HG03469 (cell line): ENCODE measurements around the gene ATM.
"Not testable (repeated sequence)": the region's sequence is repeated elsewhere in the genome, so short reads cannot be mapped to it uniquely, and the experiment has no call there.

Experiments
- ATAC-seq: cut with Tn5 transposase; IDR thresholded peaks from one replicate; pipeline ENCODE4 v1.9.1; 2021; ENCODE audit warnings: mild to moderate bottlenecking, moderate library complexity, moderate number of reproducible peaks; ENCODE audit not compliant: unreplicated experiment

The ATM gene

DNA sequence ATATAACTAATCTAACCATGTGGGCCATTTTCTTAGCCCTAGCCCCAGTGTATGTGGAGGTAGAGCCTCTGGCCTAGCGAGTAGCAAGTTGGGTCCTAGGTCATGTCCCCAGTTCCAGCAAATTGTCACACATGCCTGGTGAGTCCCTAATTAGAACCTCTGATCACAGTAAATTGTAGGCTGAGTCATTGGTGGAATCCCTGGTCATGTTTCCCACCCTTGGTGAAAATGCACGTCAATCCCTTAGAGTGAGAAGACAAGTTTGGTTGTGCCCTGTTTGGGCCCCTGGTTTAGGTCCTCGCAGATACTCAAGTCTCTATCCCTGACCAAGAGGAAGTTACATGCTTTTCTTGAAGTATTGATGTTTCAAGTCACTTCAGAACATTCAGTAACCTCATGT, 46.7 kb downstream of the ATM start:
- no peak for ATAC-seq

- not testable (repeated sequence) for ATAC-seq
These were observed 54.2 kb downstream of the ATM start for GRCh38 chr11:108276985-108277616.

DNA sequence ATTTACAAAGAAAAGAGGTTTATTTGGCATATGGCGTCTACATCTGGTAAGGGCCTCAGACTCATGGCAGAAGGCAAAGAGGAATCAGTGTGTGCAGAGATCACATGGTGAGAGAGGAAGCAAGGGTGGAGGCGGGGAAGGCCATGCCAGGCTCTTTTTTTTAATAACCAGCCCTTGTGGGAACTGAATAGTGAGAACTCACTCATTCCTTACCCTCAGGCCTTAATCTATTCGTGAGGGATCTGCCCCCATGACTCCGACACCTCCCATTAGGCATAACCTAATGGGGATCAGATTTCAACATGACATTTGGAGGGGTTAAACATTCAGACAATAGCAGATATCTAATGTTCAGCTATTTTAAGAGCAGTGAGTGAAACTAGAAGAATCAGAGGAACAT, 55.7 kb downstream of the ATM start:
- ATAC-seq, result no peak

- ATAC-seq, result no peak
These were observed 56.1 kb downstream of the ATM start for GRCh38 chr11:108278954-108279353.

GRCh38 chr11:108286370-108286769, 63.5 kb downstream of the ATM start:
- ATAC-seq, result no peak

DNA sequence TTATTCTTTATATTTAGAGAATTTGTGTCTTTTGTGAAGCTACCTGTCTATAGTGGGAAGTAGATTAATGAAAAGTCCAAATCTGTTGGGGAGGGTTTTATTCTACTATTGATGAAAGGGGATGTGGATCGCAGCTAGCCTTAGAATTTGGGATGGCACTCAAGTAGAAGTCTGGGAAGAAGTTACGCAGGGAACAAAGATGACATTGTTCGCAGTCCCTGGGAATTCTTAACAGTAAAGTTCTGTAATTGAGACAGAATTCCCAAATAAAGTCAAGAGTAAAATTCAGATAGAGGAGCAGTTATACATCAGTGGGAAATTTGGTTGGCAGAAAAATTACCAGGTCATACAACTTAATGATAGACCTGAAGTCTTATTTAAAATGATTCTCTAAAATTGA, 64.1 kb downstream of the ATM start:
- ATAC-seq, result no peak

DNA sequence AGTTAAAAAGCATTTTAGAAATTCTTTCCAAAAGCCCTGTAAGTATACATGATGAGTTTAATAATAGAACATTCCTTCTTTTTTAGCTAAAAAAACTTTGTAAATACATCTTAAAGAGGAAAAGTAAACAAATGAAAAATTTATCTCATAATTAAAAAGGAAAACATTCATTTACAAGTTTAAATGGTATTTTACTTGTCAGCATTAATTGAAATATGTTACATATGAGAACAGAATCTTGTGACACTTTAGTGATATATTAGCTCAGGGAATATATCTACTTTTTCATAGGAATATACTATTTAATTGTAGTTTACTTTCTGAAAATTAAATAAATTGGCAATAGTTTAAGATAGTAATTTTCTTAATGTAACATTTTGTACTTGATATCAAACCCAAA, 66.2 kb downstream of the ATM start:
- ATAC-seq, result not testable (repeated sequence)

- peak; percentile 48 for ATAC-seq
These were observed 66.8 kb downstream of the ATM start for GRCh38 chr11:108289699-108290098.

GRCh38 chr11:108293229-108293628, 70.4 kb downstream of the ATM start:
- no peak for ATAC-seq

GRCh38 chr11:108302121-108302785, 79.4 kb downstream of the ATM start:
- ATAC-seq, result peak; percentile 67

- ATAC-seq, result no peak
These were observed 84.9 kb downstream of the ATM start for GRCh38 chr11:108307751-108308150.

GRCh38 chr11:108313444-108313843, 90.6 kb downstream of the ATM start:
- ATAC-seq, result no peak

DNA sequence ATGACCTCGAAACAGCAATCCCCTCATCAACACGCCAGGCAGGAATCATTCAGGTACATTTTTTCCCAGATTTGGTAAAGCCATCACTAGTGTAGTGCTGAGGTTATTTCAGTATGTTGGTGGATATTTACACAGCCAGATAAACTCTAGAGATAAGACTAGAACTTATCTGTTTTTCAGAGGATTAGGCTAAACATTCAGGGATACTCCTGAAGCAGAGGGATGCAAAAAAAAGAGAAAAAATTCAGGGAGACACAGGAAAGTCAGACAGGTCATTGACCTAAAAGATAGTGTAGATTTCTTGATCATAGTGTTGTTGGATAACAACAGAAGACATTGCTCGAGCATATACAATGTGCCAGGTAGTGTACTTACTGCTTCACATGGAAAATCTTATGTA, 93.2 kb downstream of the ATM start:
- no peak for ATAC-seq

DNA sequence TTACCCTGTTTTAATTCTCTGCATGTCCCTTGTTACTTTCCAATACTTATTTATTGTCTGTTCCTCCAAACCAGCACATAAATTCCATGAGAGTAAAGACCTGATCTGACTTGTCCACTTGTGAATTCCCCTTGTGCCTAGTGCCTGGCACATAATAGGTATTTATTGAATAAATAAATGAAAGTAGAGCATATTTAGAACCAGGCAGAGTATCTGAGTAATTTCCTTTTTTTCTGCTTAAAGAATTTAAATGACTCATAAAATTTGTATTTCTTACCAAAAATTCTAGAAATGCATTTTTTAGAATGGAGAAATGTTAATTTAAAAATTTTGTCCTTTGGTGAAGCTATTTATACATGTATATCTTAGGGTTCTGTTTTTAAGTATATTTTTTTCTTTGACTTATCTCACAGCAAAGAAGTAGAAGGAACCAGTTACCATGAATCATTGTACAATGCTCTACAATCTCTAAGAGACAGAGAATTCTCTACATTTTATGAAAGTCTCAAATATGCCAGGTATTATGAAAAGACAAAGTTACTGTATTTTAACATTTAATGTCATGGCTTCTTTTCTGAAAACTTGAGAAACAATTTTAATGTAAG, 96.8 kb downstream of the ATM start:
- ATAC-seq, result no peak

- ATAC-seq, result no peak
These were observed 99.8 kb downstream of the ATM start for GRCh38 chr11:108322666-108323065.

DNA sequence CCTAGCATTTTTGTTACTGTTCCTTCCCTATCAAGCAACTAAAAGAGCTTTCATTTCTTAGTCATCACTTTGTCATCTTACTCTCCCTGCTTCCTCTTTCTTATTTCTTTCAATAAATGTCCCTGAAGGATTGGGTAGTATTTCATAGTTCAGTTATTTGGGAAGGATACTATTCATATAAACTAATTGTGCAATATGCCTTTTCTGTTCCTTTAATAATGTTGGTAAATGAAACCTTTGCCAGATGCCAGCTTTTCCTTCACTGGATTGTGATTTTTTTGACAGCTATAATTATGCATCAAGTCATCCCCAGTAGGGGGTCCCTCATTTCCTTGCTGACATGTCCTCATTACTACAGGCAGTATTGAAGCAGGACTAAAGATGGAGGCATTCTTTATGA, 101.7 kb downstream of the ATM start:
- no peak for ATAC-seq

DNA sequence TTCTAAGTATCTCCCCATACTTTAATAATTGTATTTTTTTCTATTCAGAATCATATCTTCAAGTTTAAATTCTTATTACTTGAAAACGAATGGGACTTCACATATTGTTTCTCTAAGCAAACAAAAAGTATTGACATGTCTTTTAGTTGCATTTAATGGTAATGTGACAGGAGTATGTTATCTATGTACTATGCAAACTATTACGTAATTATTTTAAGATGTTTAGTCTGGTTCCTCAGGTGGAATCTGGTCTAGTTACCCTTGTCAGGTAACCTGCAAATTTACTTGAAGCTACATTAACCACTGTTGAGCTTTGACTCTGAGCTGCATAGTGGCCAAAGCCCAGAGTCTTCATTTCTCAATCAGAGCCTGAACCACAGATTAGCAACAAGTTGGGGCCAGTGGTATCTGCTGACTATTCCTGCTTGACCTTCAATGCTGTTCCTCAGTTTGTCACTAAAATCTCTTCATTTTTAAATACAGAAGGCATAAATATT, 110.6 kb downstream of the ATM start:
- no peak for ATAC-seq

DNA sequence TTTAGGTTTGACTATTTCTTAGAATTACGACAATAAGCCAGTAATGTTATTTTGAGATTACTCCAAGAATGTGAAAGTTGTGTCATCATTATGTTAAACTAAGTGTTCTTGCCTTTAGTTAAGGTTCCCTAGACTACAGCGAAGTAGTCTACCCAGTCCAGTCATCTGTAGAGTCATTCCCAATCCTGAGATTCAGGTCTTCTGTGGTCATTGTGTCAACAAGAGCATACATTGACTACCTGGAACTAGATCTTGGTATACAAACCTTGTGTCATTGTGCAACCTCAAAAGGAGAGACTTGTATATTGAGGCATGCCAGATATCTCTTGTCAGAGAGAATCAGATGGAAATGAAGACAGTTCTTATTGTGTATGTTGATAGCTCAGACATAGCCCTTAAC, 115.9 kb downstream of the ATM start:
- ATAC-seq, result no peak

DNA sequence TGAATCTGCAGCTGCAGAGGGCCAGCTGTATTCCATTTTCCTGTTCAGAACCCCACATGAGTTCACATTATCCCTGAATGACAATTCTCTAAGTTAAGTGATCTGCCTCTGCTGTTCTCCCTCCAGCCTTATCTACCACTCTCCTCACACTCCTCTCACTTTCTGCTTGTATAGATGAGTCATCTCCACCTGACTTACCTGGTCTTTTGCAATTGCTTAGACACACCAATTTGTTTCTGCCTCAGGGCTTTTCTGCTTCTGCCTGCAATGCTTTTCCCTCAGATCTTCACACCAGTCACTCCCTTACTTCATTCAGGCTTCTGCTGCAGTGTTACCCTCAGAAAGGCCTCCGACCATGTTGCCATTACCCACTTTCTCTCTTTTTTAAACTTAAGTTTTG, 118.1 kb downstream of the ATM start:
- ATAC-seq, result no peak

- no peak for ATAC-seq
These were observed 118.8 kb downstream of the ATM start for GRCh38 chr11:108341654-108342053.

GRCh38 chr11:108343714-108344113, 120.8 kb downstream of the ATM start:
- no peak for ATAC-seq

GRCh38 chr11:108345767-108346166, 122.9 kb downstream of the ATM start:
- no peak for ATAC-seq
